SK-N-SH (cell line): ENCODE measurements around the gene DPEP1. TPM values are rescaled to one million over a fixed set of nuclear protein-coding genes. Genes with fewer than 3 reads are reported as not detected.

Source experiments
- CTCF ChIA-PET: fragments of 300-600, 350-600 bp; formaldehyde crosslinking; extraction: SDS; loops from one replicate; lab custom pipeline; 2021; lab: Yijun Ruan, JAX
- POLR2A ChIA-PET: fragments of 350-600 bp; sonication (Branson Sonifier 250); formaldehyde crosslinking; extraction: SDS; loops from one replicate; lab custom pipeline; 2020; ENCODE audit warnings: antibody characterized with exemption, inconsistent platforms; lab: Yijun Ruan, JAX
- DNase-seq: peaks from one replicate; pipeline ENCODE4 v3.0.0; 2012
- H2AFZ ChIP-seq: fragments of 200-600 bp; sonication (generic); 2 replicates; pipeline ENCODE4 v1.8.1; 2016; ENCODE audit warnings: antibody characterized with exemption, mild to moderate bottlenecking, low read depth
- H3F3A ChIP-seq: fragments of 200-600 bp; sonication (generic); replicated peaks from 2 replicates; pipeline ENCODE3; 2016; ENCODE audit warnings: antibody characterized with exemption, mild to moderate bottlenecking; ENCODE audit not compliant: insufficient read depth
- H3K27ac ChIP-seq, 2 experiments: fragments of 200-500 bp in 1 of 2; fragments of 200-600 bp in 1 of 2; sonication (Bioruptor generic) in 1 of 2; sonication (generic), shearing (Covaris generic) in 1 of 2; 2 replicates each; pipeline versions ENCODE4 v1.5.1 to v1.6.1; 2014 to 2016; ENCODE audit warnings: low read depth in 2 of 2, inconsistent platforms in 1 of 2, low read length in 1 of 2, mild to moderate bottlenecking in 1 of 2, mixed read lengths in 1 of 2
- H3K27me3 ChIP-seq: fragments of 200-600 bp; sonication (generic), shearing (Covaris generic); 2 replicates; pipeline ENCODE4 v1.6.1; 2016; ENCODE audit warnings: mixed run types; ENCODE audit not compliant: insufficient read depth
- H3K36me3 ChIP-seq, 2 experiments: fragments of 200-500 bp in 1 of 2; fragments of 200-600 bp in 1 of 2; sonication (Bioruptor generic) in 1 of 2; sonication (generic) in 1 of 2; replicated peaks in 1 of 2; 2 replicates each; pipeline versions ENCODE3 to v1.5.1; 2014 to 2016; ENCODE audit warnings: low read length in 1 of 2, mild to moderate bottlenecking in 1 of 2; ENCODE audit not compliant: insufficient read depth in 2 of 2, control insufficient read depth in 1 of 2
- H3K4me1 ChIP-seq, 2 experiments: fragments of 200-500 bp in 1 of 2; fragments of 200-600 bp in 1 of 2; sonication (Bioruptor generic) in 1 of 2; sonication (generic), shearing (Covaris generic) in 1 of 2; 2 replicates each; pipeline versions ENCODE4 v1.5.1 to v1.6.1; 2014 to 2016; ENCODE audit warnings: low read depth in 1 of 2, low read length in 1 of 2, mixed run types in 1 of 2; ENCODE audit not compliant: insufficient read depth in 2 of 2, control insufficient read depth in 1 of 2
- H3K4me2 ChIP-seq: fragments of 200-600 bp; sonication (generic), shearing (Covaris generic); 2 replicates; pipeline ENCODE4 v1.6.1; 2017; ENCODE audit warnings: mixed run types
- H3K4me3 ChIP-seq, 2 experiments: fragments of 200-500 bp in 1 of 2; fragments of 200-600 bp in 1 of 2; sonication (Bioruptor generic) in 1 of 2; sonication (generic), shearing (Covaris generic) in 1 of 2; 2 replicates each; pipeline versions ENCODE4 v1.5.1 to v1.8.1; 2014 to 2016; ENCODE audit warnings: low read depth in 2 of 2, inconsistent platforms in 1 of 2, low read length in 1 of 2, mild to moderate bottlenecking in 1 of 2, mixed read lengths in 1 of 2, moderate library complexity in 1 of 2
- H3K79me2 ChIP-seq: fragments of 200-600 bp; sonication (generic); 2 replicates; pipeline ENCODE4 v1.8.1; 2017; ENCODE audit warnings: mild to moderate bottlenecking; ENCODE audit not compliant: insufficient read depth
- H3K9ac ChIP-seq: fragments of 200-600 bp; sonication (generic); 2 replicates; pipeline ENCODE4 v1.6.1; 2017; ENCODE audit warnings: mixed run types
- H3K9me2 ChIP-seq: fragments of 200-600 bp; sonication (generic); 2 replicates; pipeline ENCODE4 v1.6.1; 2017; ENCODE audit warnings: mixed run types
- H3K9me3 ChIP-seq: fragments of 200-600 bp; sonication (generic); 2 replicates; pipeline ENCODE4 v1.6.1; 2017; ENCODE audit warnings: mixed run types, mild to moderate bottlenecking, moderate library complexity
- H4K20me1 ChIP-seq: fragments of 200-600 bp; sonication (generic); 2 replicates; pipeline ENCODE4 v1.6.1; 2017; ENCODE audit warnings: mild to moderate bottlenecking, mixed run types; ENCODE audit not compliant: insufficient read depth
- CHD2 ChIP-seq: fragments of 150-350 bp; IDR thresholded peaks from 2 replicates; pipeline ENCODE4 v1.6.1; 2018; ENCODE audit warnings: low read length; ENCODE audit not compliant: partially characterized antibody
- EP300 ChIP-seq, 2 experiments: IDR thresholded peaks; 2 replicates each; pipeline versions ENCODE4 v1.4.0 to v1.6.1; 2012; ENCODE audit warnings: borderline replicate concordance in 1 of 2, low read depth in 1 of 2, low read length in 1 of 2
- EZH2phosphoT487 ChIP-seq: fragments of 200-600 bp; sonication (generic); IDR thresholded peaks from 2 replicates; pipeline ENCODE4 v1.6.1; 2017; ENCODE audit warnings: low read depth, mixed run types, mild to moderate bottlenecking, antibody characterized with exemption, moderate library complexity, borderline replicate concordance
- FOXM1 ChIP-seq: IDR thresholded peaks from 2 replicates; pipeline ENCODE4 v1.4.0; 2012; ENCODE audit warnings: low read depth, mild to moderate bottlenecking
- GABPA ChIP-seq: IDR thresholded peaks from 2 replicates; pipeline ENCODE4 v1.4.0; 2012; ENCODE audit warnings: low read depth, mild to moderate bottlenecking
- JUND ChIP-seq: IDR thresholded peaks from 2 replicates; pipeline ENCODE4 v1.4.0; 2012
- MXI1 ChIP-seq: IDR thresholded peaks from 2 replicates; pipeline ENCODE4 v1.6.1; 2012; ENCODE audit warnings: mild to moderate bottlenecking, low read depth, low read length, improper control_type of control experiment
- NFIC ChIP-seq: IDR thresholded peaks from 2 replicates; pipeline ENCODE4 v1.4.0; 2012; ENCODE audit warnings: borderline replicate concordance
- NRF1 ChIP-seq: IDR thresholded peaks from 2 replicates; pipeline ENCODE4 v1.6.1; 2012; ENCODE audit warnings: low read depth, mild to moderate bottlenecking, low read length
- POLR2AphosphoS5 ChIP-seq: IDR thresholded peaks from 2 replicates; pipeline ENCODE4 v1.6.1; 2012; ENCODE audit warnings: low read depth, low read length
- RFX5 ChIP-seq: IDR thresholded peaks from 2 replicates; pipeline ENCODE4 v1.6.1; 2012; ENCODE audit warnings: mild to moderate bottlenecking, improper control_type of control experiment, low read length
- RXRA ChIP-seq: IDR thresholded peaks from 2 replicates; pipeline ENCODE4 v1.4.0; 2012; ENCODE audit warnings: low read depth, mild to moderate bottlenecking, borderline replicate concordance
- TCF12 ChIP-seq: IDR thresholded peaks from 2 replicates; pipeline ENCODE4 v1.4.0; 2012
- YY1 ChIP-seq: IDR thresholded peaks from 2 replicates; pipeline ENCODE4 v1.4.0; 2012; ENCODE audit warnings: low read depth, mild to moderate bottlenecking
- WGBS: methylation state at CpG from one replicate; pipeline ENCODE4 v1.1.6; 2017; ENCODE audit warnings: low lambda C conversion rate; 5-methylcytosine and 5-hydroxymethylcytosine counted together
- polyA plus RNA-seq, 3 experiments: library from polyadenylated mRNA; depleted of rRNA; stranded (reverse); fragments of >200 nt; gene quantifications; 2 replicates each; pipeline ENCODE4 v1.2.3, GENCODE V29; 2012
- TF ChIP-seq, protein P1 (sequence below): IDR thresholded peaks from 2 replicates; pipeline ENCODE4; 2012
- TF ChIP-seq, protein P2 (sequence below): fragments of 200-600 bp; sonication (generic); IDR thresholded peaks from 2 replicates; pipeline ENCODE4 v1.6.1; 2017; ENCODE audit warnings: antibody characterized with exemption, mild to moderate bottlenecking, moderate library complexity
- TF ChIP-seq, protein P3 (sequence below): fragments of 150-350 bp; IDR thresholded peaks from 2 replicates; pipeline ENCODE4 v1.6.1; 2016; ENCODE audit warnings: mild to moderate bottlenecking, low read depth, low read length
- TF ChIP-seq, protein P4 (sequence below): fragments of 150-350 bp; IDR thresholded peaks from 2 replicates; pipeline ENCODE4 v1.6.1; 2017; ENCODE audit warnings: antibody characterized with exemption, low read length, low read depth, borderline replicate concordance
- TF ChIP-seq, protein P5 (sequence below): IDR thresholded peaks from 2 replicates; pipeline ENCODE4 v1.4.0; 2012; ENCODE audit warnings: low read depth, borderline replicate concordance

The DPEP1 gene
- polyA plus RNA-seq, 1 of the 3 experiments (the other 2 are of a cell fraction): 0.05 TPM

DNA sequence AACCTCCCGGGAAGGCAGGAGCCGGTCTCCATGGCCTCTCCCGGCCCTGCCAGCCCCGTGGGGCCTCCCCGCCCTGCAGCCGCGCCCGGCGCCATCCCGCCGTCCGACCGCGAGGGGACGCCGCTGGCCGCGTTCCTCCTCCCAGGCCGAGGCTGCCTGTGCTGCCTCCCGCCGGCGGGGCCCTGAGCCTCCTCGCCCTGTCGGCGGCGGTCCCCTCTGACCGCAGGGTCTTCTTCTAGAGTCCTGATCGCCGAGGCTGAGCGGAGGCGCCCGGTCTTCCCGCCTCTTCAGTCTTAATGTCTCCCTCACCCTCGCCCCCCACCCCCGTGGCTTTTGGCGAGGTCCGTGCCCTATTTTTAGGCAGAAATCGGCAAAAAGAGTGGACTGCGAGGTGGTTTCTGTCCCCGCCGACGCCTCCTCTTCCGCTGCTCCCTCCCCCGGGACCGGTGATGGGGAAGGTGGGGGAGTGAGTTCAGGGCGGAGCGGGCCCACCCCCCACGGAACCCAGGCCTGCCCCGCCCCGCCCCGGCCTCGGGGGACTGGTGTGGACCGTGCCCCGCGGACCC, 38.7 kb upstream of the DPEP1 start:
- Histone ChIP-seq H3K4me1 (peaks cover 0 to 16% of the 10 kb centered on the region in 2 experiments; a peak in 1 of 4 replicates), H2AFZ (no peak overlapping the region), H3K9me2 (no peaks in the 10 kb centered on the region), H4K20me1 (no peaks in the 10 kb centered on the region), H3F3A (no peaks in the 10 kb centered on the region), H3K79me2 (no peaks in the 10 kb centered on the region), H3K27ac (no peak overlapping the region), H3K9ac (no peak overlapping the region), H3K36me3 (no peaks in the 10 kb centered on the region), H3K4me3 (no peak overlapping the region; a peak in 1 of 4 replicates), H3K9me3 (no peaks in the 10 kb centered on the region), H3K27me3 (no peaks in the 10 kb centered on the region), H3K4me2 (no peak overlapping the region)
- DNase-seq: no peak
- CTCF ChIA-PET: interaction anchor here (1.1 kb wide), 1 partner anchor 18 kb away, joined by 5 read pairs; no protein-coding TSS in a partner anchor
- TF ChIP-seq GABPA (no peak), EP300 (IDR thresholded peaks at IDR 0.05; ENCODE audit: borderline replicate concordance in 1 of 2, low read depth in 1 of 2, low read length in 1 of 2) (no peak), RXRA (no peak), NRF1 (no peak)
- TF ChIP-seq, protein P1, sequence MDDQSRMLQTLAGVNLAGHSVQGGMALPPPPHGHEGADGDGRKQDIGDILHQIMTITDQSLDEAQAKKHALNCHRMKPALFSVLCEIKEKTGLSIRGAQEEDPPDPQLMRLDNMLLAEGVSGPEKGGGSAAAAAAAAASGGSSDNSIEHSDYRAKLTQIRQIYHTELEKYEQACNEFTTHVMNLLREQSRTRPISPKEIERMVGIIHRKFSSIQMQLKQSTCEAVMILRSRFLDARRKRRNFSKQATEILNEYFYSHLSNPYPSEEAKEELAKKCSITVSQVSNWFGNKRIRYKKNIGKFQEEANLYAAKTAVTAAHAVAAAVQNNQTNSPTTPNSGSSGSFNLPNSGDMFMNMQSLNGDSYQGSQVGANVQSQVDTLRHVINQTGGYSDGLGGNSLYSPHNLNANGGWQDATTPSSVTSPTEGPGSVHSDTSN: no peak
- TF ChIP-seq, protein P2, sequence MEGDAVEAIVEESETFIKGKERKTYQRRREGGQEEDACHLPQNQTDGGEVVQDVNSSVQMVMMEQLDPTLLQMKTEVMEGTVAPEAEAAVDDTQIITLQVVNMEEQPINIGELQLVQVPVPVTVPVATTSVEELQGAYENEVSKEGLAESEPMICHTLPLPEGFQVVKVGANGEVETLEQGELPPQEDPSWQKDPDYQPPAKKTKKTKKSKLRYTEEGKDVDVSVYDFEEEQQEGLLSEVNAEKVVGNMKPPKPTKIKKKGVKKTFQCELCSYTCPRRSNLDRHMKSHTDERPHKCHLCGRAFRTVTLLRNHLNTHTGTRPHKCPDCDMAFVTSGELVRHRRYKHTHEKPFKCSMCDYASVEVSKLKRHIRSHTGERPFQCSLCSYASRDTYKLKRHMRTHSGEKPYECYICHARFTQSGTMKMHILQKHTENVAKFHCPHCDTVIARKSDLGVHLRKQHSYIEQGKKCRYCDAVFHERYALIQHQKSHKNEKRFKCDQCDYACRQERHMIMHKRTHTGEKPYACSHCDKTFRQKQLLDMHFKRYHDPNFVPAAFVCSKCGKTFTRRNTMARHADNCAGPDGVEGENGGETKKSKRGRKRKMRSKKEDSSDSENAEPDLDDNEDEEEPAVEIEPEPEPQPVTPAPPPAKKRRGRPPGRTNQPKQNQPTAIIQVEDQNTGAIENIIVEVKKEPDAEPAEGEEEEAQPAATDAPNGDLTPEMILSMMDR: no peak
- POLR2A ChIA-PET: no interaction called here
- 81% methylated on average over 27 of the region's 55 CpGs for WGBS

DNA sequence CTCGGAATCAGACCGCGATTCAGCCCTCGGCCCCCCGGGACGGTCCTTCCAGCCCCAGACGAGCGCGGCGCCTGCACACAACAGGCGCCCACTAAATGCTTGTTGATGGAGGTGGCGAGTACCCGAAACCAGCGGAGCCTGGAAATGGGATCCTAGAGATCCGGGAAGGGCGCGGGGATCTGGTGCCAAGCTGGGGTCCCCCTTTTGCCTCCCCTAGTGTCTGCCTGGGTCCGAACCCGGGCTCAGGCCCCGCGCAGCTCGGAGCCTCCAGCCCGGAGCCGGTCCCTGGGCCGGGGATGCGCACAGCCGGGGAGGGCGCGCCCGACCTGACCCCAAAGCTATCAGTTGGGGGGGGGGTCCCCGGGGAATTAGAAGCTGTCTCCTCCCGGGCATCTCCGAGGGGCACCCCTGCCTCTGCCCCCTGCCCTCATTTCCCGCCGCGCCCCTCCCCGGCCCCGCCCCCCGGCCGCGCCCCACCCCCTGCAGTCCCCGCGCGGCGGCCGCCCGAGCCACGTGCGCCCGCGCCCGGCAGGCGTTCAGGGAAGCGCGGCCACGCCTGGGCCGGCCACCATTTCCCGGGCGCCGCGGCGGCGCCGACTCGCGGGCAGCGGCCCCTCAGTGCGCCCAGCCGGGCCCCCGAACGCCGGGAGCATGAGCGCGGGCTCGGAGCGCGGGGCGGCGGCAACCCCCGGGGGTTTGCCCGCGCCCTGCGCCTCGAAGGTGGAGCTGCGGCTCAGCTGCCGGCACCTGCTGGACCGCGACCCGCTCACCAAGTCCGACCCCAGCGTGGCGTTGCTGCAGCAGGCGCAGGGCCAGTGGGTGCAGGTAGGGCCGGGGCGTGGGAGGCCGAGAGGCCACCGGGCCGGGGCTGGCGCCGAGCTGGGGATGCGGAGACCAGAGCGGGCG, 37.9 kb upstream of the DPEP1 start, which contains the start of gene CPNE7:
Gene CPNE7 (plus strand): TSS at position 512 of the 906 bp plus-strand sequence. CDS start 140 bp downstream, at position 652.
- CTCF ChIA-PET: no interaction called here
- WGBS: 52% methylated on average over 32 of the region's 103 CpGs
- no peaks in the 10 kb centered on the region for H3K79me2 ChIP-seq
- H3K9me2 ChIP-seq: no peaks in the 10 kb centered on the region
- no peaks in the 10 kb centered on the region for H3K36me3 ChIP-seq
- H3K27ac ChIP-seq: no peak within 1 kb of the TSS
- no peak for TF ChIP-seq JUND
- no peak for TF ChIP-seq MXI1
- TF ChIP-seq TCF12: no peak
- no peak for TF ChIP-seq RFX5
- no peak for TF ChIP-seq EZH2phosphoT487
- TF ChIP-seq FOXM1: no peak
- no peak for TF ChIP-seq EP300 (IDR thresholded peaks at IDR 0.05; ENCODE audit: borderline replicate concordance in 1 of 2, low read depth in 1 of 2, low read length in 1 of 2)
- TF ChIP-seq CHD2: no peak
- no peak for TF ChIP-seq NFIC
- no peak for TF ChIP-seq POLR2AphosphoS5
- TF ChIP-seq, protein P3, sequence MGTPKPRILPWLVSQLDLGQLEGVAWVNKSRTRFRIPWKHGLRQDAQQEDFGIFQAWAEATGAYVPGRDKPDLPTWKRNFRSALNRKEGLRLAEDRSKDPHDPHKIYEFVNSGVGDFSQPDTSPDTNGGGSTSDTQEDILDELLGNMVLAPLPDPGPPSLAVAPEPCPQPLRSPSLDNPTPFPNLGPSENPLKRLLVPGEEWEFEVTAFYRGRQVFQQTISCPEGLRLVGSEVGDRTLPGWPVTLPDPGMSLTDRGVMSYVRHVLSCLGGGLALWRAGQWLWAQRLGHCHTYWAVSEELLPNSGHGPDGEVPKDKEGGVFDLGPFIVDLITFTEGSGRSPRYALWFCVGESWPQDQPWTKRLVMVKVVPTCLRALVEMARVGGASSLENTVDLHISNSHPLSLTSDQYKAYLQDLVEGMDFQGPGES: no peak
- TF ChIP-seq, protein P4, sequence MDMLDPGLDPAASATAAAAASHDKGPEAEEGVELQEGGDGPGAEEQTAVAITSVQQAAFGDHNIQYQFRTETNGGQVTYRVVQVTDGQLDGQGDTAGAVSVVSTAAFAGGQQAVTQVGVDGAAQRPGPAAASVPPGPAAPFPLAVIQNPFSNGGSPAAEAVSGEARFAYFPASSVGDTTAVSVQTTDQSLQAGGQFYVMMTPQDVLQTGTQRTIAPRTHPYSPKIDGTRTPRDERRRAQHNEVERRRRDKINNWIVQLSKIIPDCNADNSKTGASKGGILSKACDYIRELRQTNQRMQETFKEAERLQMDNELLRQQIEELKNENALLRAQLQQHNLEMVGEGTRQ: no peak
- TF ChIP-seq, protein P5, sequence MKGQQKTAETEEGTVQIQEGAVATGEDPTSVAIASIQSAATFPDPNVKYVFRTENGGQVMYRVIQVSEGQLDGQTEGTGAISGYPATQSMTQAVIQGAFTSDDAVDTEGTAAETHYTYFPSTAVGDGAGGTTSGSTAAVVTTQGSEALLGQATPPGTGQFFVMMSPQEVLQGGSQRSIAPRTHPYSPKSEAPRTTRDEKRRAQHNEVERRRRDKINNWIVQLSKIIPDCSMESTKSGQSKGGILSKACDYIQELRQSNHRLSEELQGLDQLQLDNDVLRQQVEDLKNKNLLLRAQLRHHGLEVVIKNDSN: no peak
- no peak for TF ChIP-seq YY1
- no peak within 1 kb of the TSS for H3K4me2 ChIP-seq
- no peak within 1 kb of the TSS; a peak in 1 of 4 replicates for H3K4me3 ChIP-seq
- no peak within 1 kb of the TSS for H3K9ac ChIP-seq
- H3K4me1 ChIP-seq: peaks cover 0 to 16% of the 10 kb centered on the region in 2 experiments; a peak in 1 of 4 replicates
- peaks cover 5% of the 10 kb centered on the region for H3F3A ChIP-seq
- DNase-seq: peak; percentile 55
- H3K9me3 ChIP-seq: no peaks in the 10 kb centered on the region
- POLR2A ChIA-PET: no interaction called here
- H3K27me3 ChIP-seq: no peaks in the 10 kb centered on the region
- H4K20me1 ChIP-seq: no peaks in the 10 kb centered on the region
- H2AFZ ChIP-seq: no peak within 1 kb of the TSS
